ENCODE measurements around the gene POLR2H.

The POLR2H gene

GRCh38 chr3:184361532-184361931 is at the start of gene POLR2H, which contains the start of gene CLCN2:
POLR2H (plus strand) TSS chr3:184361710; CDS start chr3:184363493, 1,783 bp downstream.
CLCN2 (minus strand) TSS chr3:184361605; CDS start chr3:184361479, 126 bp downstream.
- peak; percentile 8 for DNase-seq (ENCODE audit: low read depth)

GRCh38 chr3:184314363-184314699 is 47.2 kb upstream of the POLR2H start, which contains the start of gene EIF4G1:
EIF4G1 (plus strand) TSS chr3:184314606; CDS start chr3:184315797, 1,191 bp downstream.
- peak; percentile 61 for DNase-seq (ENCODE audit: low read depth)

- DNase-seq (ENCODE audit: low read depth): no peak
These were observed 46.6 kb upstream of the POLR2H start for GRCh38 chr3:184314700-184315542.

GRCh38 chr3:184315543-184315867 is 46.0 kb upstream of the POLR2H start:
- DNase-seq (ENCODE audit: low read depth): no peak

- DNase-seq (ENCODE audit: low read depth): no peak
These were observed 45.4 kb upstream of the POLR2H start for GRCh38 chr3:184315871-184316661.

GRCh38 chr3:184316792-184317191 is 44.7 kb upstream of the POLR2H start:
- no peak for DNase-seq (ENCODE audit: low read depth)

- no peak for DNase-seq (ENCODE audit: low read depth)
These were observed 44.3 kb upstream of the POLR2H start for GRCh38 chr3:184317201-184317600.

- DNase-seq (ENCODE audit: low read depth): peak; percentile 88
These were observed 41.4 kb upstream of the POLR2H start for GRCh38 chr3:184320104-184320445.

GRCh38 chr3:184321666-184322065 is 39.8 kb upstream of the POLR2H start:
- DNase-seq (ENCODE audit: low read depth): no peak

GRCh38 chr3:184322731-184323487 is 38.6 kb upstream of the POLR2H start:
- DNase-seq (ENCODE audit: low read depth): no peak

GRCh38 chr3:184323696-184324095 is 37.8 kb upstream of the POLR2H start:
- no peak for DNase-seq (ENCODE audit: low read depth)

- no peak for DNase-seq (ENCODE audit: low read depth)
These were observed 36.2 kb upstream of the POLR2H start for GRCh38 chr3:184325269-184325668.

- DNase-seq (ENCODE audit: low read depth): no peak
These were observed 35.7 kb upstream of the POLR2H start for GRCh38 chr3:184325715-184326369.

GRCh38 chr3:184327171-184327570 is 34.3 kb upstream of the POLR2H start:
- no peak for DNase-seq (ENCODE audit: low read depth)

- no peak for DNase-seq (ENCODE audit: low read depth)
These were observed 33.0 kb upstream of the POLR2H start for GRCh38 chr3:184328516-184328915.

- DNase-seq (ENCODE audit: low read depth): peak; percentile 30
These were observed 29.0 kb upstream of the POLR2H start for GRCh38 chr3:184332370-184333090.

- DNase-seq (ENCODE audit: low read depth): no peak
These were observed 28.3 kb upstream of the POLR2H start for GRCh38 chr3:184333190-184333589.

GRCh38 chr3:184333700-184334099 is 27.8 kb upstream of the POLR2H start:
- no peak for DNase-seq (ENCODE audit: low read depth)

- no peak for DNase-seq (ENCODE audit: low read depth)
These were observed 26.9 kb upstream of the POLR2H start for GRCh38 chr3:184334470-184335158.

GRCh38 chr3:184335291-184335660 is 26.2 kb upstream of the POLR2H start:
- no peak for DNase-seq (ENCODE audit: low read depth)
